GM10847 (cell line): ENCODE measurements around the gene THRB.

ENCODE experiments used
- POLR2A ChIP-seq: IDR thresholded peaks from 2 replicates; pipeline ENCODE4 v1.6.1; 2011; ENCODE audit not compliant: insufficient read length; ENCODE audit errors: extremely low read depth

The THRB gene

DNA sequence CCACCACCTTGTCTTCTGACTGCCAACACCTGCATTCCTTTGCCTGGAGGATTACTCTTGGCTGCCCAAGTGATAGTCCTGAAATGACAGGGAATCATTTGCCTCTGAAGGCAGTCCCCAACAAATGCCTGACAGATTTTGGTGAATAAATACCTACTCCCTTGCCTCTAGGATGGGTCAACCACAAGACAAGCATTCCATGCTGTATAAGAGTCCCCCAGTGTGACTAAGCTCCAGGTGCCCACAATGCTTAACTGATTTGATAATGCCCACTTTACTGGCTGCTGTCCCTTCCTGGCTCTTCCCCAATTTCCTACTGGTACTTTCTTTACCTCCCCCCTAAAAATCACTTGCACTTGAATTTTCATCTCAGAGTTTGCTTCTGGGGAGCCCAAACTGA, 14.8 kb downstream of the THRB start:
- TF ChIP-seq POLR2A: no peak

DNA sequence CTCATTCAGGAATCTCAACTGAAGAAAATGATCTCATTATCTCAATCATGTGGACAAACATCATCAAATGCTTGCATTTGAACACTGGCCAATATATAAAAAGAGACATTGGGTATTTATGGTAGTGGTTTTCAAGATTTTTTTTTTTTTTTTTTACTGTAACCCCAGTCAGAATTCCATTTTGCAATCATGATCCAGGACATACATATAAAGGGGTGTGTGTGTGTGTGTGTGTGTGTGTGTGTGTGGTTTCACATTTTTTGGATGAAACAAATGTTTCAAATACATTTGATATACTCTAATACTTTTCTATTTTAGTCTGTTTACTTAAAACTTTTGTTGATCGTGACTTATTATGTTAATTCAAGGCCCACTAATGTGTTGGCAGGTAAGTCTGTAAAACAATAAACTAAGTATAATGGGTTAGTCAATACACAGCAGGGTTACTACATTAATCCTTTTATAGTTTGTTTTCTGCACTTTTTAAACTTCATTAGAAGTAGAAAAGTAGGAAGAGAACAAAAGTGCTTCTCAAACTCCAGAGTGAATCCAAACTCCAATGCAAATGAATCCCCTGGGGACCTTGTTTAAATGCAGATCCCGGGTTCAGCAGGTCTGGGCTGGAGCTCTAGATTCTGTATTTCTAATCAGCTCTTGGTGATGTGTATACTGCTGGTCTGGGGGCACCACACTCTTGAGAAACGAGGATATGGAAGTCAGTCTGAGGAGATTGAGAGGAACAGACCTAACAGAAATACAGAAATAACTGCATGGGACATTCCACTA, 17.6 kb downstream of the THRB start:
- no peak for TF ChIP-seq POLR2A

- TF ChIP-seq POLR2A: no peak
These were observed 18.7 kb downstream of the THRB start for GRCh38 chr3:24475925-24476324.

GRCh38 chr3:24474862-24475261, 19.8 kb downstream of the THRB start:
- TF ChIP-seq POLR2A: no peak

DNA sequence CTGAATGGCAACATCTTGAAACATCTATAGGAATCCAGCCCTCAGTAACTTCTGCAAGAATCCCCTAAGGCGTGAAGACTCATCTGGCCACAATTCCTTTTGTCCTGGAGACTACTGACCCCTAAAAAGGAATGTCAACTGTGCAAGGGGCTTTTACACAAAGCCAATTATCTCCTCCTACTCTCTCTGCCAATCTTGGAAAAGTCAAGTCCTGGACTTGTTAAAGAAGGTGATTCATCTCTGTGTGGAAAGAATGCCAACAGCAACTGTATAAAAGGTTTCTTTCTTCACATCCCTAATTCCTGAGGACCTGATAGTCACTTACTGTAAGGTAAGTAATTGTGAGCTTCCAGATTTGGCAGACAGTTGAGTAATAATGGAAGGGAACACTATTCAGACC, 22.3 kb downstream of the THRB start:
- TF ChIP-seq POLR2A: no peak

DNA sequence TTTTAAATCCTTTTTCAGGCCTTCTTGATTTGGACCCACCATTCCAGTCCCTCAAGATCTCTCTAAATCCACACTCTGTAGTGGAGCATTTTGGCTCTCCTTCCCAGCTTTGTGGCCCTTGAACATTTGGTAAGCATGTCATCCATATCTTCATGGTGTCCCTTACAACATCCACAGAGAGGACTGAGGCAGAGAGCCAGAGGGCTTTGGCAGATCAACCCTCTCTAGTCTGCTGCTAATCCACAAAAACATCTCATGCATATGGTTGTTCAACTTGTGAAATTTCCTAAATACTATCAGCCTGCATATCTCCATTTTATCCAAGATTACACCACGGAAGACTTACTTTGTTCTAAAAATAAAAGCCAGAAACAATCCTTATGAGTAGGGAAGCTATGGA, 23.2 kb downstream of the THRB start:
- TF ChIP-seq POLR2A: no peak

DNA sequence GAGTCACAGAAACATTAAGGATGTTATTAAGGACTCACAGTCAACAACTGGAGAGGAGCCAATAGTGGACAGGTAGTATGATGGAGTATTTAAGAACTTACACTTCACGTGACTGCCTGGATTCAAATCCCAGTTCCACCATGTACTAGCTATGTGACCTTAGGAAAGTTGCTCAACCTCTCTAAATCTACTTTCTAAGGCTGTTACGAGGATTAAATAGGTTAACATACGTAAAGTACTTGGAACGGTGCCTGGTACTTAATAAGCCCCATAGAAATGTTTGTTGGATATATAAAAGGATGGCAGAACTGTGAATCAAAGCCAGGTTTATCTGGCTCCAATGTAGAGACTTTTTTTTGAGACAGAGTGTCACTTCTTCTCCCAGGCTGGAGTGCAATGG, 24.4 kb downstream of the THRB start:
- no peak for TF ChIP-seq POLR2A

DNA sequence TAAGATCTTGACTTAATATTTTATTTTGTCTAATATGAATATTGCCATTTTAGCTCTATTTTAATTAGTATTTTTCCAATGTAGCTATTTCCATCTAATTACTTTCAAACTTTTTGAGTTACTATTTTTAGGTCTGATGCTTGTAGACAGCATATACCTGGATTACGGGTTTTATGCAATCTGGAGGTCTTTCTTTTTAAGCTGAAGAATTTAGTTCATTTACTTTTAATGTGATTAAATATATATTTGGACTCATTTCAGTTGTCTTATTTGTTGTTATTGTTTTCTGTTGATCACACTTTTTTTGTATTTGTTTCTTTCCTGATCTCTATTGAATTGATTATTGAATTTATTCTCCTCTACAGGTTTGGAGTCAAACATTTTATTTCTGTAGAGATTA, 30.3 kb downstream of the THRB start:
- no peak for TF ChIP-seq POLR2A

- TF ChIP-seq POLR2A: no peak
These were observed 31.9 kb downstream of the THRB start for GRCh38 chr3:24462737-24463136.

- TF ChIP-seq POLR2A: no peak
These were observed 33.7 kb downstream of the THRB start for GRCh38 chr3:24460974-24461373.

DNA sequence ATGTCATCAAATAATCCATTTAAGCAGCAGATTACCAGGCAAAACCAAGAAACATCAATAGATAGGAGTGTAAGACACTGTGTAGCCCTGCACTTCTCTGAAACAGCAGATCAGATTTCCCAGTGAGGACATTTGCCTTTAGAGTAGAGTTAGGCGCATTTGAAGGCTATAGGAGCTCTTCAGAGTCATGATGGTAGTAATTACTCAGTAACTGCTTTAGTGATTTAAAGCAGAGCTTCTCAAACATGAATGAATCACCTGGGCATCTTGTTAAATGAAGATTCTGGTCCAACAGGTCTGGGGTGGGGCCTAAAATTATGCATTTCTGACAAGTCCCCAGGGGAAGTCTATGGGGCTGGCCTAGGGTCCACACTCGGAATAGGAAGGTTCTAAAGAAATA, 36.9 kb downstream of the THRB start:
- no peak for TF ChIP-seq POLR2A

DNA sequence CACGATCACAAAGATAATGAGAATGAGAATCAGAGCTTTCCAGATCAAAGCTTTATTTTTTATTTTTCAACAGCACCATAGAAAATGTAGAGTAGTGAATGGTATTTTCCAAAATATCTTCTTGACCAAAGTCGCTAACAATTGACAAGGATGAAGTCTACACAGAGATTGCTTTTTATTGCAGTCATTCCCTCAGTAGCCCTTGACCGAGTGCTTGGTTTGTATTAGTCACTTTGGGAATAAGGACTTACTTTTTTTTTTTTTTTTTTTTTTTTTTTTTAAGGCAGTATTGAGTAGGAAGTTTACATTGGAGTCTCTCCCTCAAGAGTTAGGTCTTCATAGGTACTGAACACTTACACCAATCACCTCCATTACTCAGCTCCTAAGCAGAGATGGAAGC, 39.8 kb downstream of the THRB start:
- no peak for TF ChIP-seq POLR2A

- no peak for TF ChIP-seq POLR2A
These were observed 40.3 kb downstream of the THRB start for GRCh38 chr3:24454393-24454792.

GRCh38 chr3:24451461-24452099, 43.1 kb downstream of the THRB start:
- TF ChIP-seq POLR2A: no peak

GRCh38 chr3:24450160-24450907, 44.3 kb downstream of the THRB start:
- TF ChIP-seq POLR2A: no peak

GRCh38 chr3:24447836-24448235, 46.8 kb downstream of the THRB start:
- no peak for TF ChIP-seq POLR2A
